Hepatocyte (in vitro differentiated cells): ENCODE data around the gene CHMP4B.

ENCODE experiments used
- EZH2 ChIP-seq: fragments of 200-600 bp; sonication (generic); IDR thresholded peaks from 2 replicates; pipeline ENCODE4 v1.6.1; 2016; ENCODE audit warnings: antibody characterized with exemption, mild to moderate bottlenecking, borderline replicate concordance
- EZH2phosphoT487 ChIP-seq: fragments of 200-600 bp; sonication (generic); IDR thresholded peaks from one replicate; pipeline ENCODE4 v1.6.1; 2018; ENCODE audit warnings: antibody characterized with exemption, mild to moderate bottlenecking, low read depth, moderate library complexity; ENCODE audit not compliant: unreplicated experiment, severe bottlenecking
- TF ChIP-seq, protein P1 (sequence below): fragments of 200-600 bp; sonication (generic); IDR thresholded peaks from 2 replicates; pipeline ENCODE4 v1.5.1; 2016; ENCODE audit warnings: antibody characterized with exemption, mild to moderate bottlenecking; ENCODE audit not compliant: poor library complexity

- TF ChIP-seq, protein P1, sequence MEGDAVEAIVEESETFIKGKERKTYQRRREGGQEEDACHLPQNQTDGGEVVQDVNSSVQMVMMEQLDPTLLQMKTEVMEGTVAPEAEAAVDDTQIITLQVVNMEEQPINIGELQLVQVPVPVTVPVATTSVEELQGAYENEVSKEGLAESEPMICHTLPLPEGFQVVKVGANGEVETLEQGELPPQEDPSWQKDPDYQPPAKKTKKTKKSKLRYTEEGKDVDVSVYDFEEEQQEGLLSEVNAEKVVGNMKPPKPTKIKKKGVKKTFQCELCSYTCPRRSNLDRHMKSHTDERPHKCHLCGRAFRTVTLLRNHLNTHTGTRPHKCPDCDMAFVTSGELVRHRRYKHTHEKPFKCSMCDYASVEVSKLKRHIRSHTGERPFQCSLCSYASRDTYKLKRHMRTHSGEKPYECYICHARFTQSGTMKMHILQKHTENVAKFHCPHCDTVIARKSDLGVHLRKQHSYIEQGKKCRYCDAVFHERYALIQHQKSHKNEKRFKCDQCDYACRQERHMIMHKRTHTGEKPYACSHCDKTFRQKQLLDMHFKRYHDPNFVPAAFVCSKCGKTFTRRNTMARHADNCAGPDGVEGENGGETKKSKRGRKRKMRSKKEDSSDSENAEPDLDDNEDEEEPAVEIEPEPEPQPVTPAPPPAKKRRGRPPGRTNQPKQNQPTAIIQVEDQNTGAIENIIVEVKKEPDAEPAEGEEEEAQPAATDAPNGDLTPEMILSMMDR, result no peak
- no peak for TF ChIP-seq EZH2
- no peak for TF ChIP-seq EZH2phosphoT487
These were observed 56.9 kb downstream of the CHMP4B start for GRCh38 chr20:33868042-33868441.
